ENCODE measurements around the gene ZHX3. TPM values are rescaled to one million over a fixed set of nuclear protein-coding genes. Genes with fewer than 3 reads are reported as not detected.

The ZHX3 gene
- total and polyA plus RNA-seq, 2 of the 4 experiments (the other 2 are of a cell fraction) = 25.0 to 28.0 TPM

- no peaks in the 10 kb centered on the region for H4K20me1 ChIP-seq (ENCODE audit: insufficient read depth, low read length)
- H3K18ac ChIP-seq (ENCODE audit: low read depth, low read length) = no peak overlapping the region
- H3K14ac ChIP-seq (replicated peaks; ENCODE audit: low read depth, low read length) = no peak overlapping the region
- H2AK5ac ChIP-seq (ENCODE audit: low read depth, low read length) = no peak overlapping the region
- no peaks in the 10 kb centered on the region for H3K4me1 ChIP-seq (ENCODE audit: control insufficient read depth, insufficient read depth, low read length)
- no peak overlapping the region for H3K9ac ChIP-seq (ENCODE audit: low read depth, low read length)
- BruUV-seq (replicated peaks) = no TSS peak
- H3K79me1 ChIP-seq (ENCODE audit: low read depth in 1 of 2, low read length in 2 of 2) = no peaks in the 10 kb centered on the region
- H3K9me3 ChIP-seq (ENCODE audit: control insufficient read depth, insufficient read depth, low read length) = no peaks in the 10 kb centered on the region
- no peaks in the 10 kb centered on the region; the same call in 1 of the 2 replicates for H3K36me3 ChIP-seq (ENCODE audit: control insufficient read depth, insufficient read depth, low read length)
- H4K8ac ChIP-seq (ENCODE audit: low read depth in 2 of 2, low read length in 2 of 2) = no peak overlapping the region
- H3K23ac ChIP-seq (ENCODE audit: low read depth, low read length) = no peak overlapping the region
- DNase-seq = no peak
- H3K4ac ChIP-seq (ENCODE audit: low read depth, low read length) = no peak overlapping the region
- H4K5ac ChIP-seq (ENCODE audit: low read depth, low read length) = no peak overlapping the region
- H3K27me3 ChIP-seq (ENCODE audit: control insufficient read depth, insufficient read depth, low read length) = no peaks in the 10 kb centered on the region
- H3K4me3 ChIP-seq (ENCODE audit: insufficient read depth, low read depth, low read length) = no peak overlapping the region
- 93% methylated on average over 2 of the region's 3 CpGs; no CpG with 5 or more reads in 1 of the 2 experiments for WGBS, 2 experiments (ENCODE audit: extremely low coverage in 2 of 2, insufficient read length in 1 of 2)
- dilution Hi-C loops (cut with HindIII; ENCODE audit: low sequenced_read_pairs, unreplicated experiment) = no loop called here
- ChIA-PET CTCF (no interaction called here), POLR2A (ENCODE audit: unreplicated experiment) (no interaction called here)
- no peak overlapping the region for H4K91ac ChIP-seq (ENCODE audit: insufficient read depth, low read depth, low read length)
- no peak overlapping the region for H3K27ac ChIP-seq (ENCODE audit: insufficient read depth, low read length)
- no peak overlapping the region for H3K56ac ChIP-seq (ENCODE audit: extremely low read depth, insufficient read depth, low read length)
- ATAC-seq (ENCODE audit: low read depth) = no peak
- H2AFZ ChIP-seq (replicated peaks; ENCODE audit: low read length, poor library complexity) = no peak overlapping the region
- in situ Hi-C loops (cut with MboI; ENCODE audit: low sequenced_read_pairs) = no loop called here
- no peak overlapping the region for H2BK5ac ChIP-seq (ENCODE audit: low read depth, low read length, poor library complexity, severe bottlenecking)
- no peak overlapping the region for H2BK15ac ChIP-seq (ENCODE audit: low read depth, low read length)
- TF ChIP-seq NFE2L2 (IDR thresholded peaks at IDR 0.05; ENCODE audit: low read depth, low read length) (no peak), USF2 (IDR thresholded peaks at IDR 0.05; ENCODE audit: low read depth, low read length) (no peak), SMC3 (IDR thresholded peaks at IDR 0.05; ENCODE audit: low read depth, low read length) (no peak), POLR2A (IDR thresholded peaks at IDR 0.05; ENCODE audit: low read depth, low read length) (no peak), ELK1 (IDR thresholded peaks at IDR 0.05; ENCODE audit: borderline replicate concordance, low read depth, low read length) (no peak), RCOR1 (IDR thresholded peaks at IDR 0.05; ENCODE audit: insufficient replicate concordance, low read length) (no peak), FOS (IDR thresholded peaks at IDR 0.05; ENCODE audit: low read depth, low read length) (no peak), RFX5 (IDR thresholded peaks at IDR 0.05; ENCODE audit: low read depth, low read length) (no peak), MXI1 (IDR thresholded peaks at IDR 0.05; ENCODE audit: borderline replicate concordance, low read depth, low read length) (no peak), CEBPB (IDR thresholded peaks at IDR 0.05; ENCODE audit: low read depth, low read length) (no peak), RAD21 (IDR thresholded peaks at IDR 0.05; ENCODE audit: low read length) (no peak), BHLHE40 (IDR thresholded peaks at IDR 0.05; ENCODE audit: low read depth, low read length) (no peak)
- H2BK20ac ChIP-seq (ENCODE audit: low read depth, low read length) = no peak overlapping the region
- no peak overlapping the region for H2AK9ac ChIP-seq (replicated peaks; ENCODE audit: low read depth, low read length, poor library complexity)
- H2BK120ac ChIP-seq (ENCODE audit: low read depth, low read length) = no peak overlapping the region
- H3K9me1 ChIP-seq (ENCODE audit: insufficient read depth, low read length) = no peaks in the 10 kb centered on the region
- no peak overlapping the region for H3K4me2 ChIP-seq (ENCODE audit: low read depth, low read length)
- intact Hi-C loops (cut with micrococcal nuclease) = no loop called here
Measured at GRCh38 chr20:41355192-41355591, 37.7 kb upstream of the ZHX3 start.
